Measurements from ENCODE around the gene RGR.

The RGR gene

GRCh38 chr10:84254552-84255478, 10.0 kb downstream of the RGR start:
- no peak overlapping the region for H2AK5ac ChIP-seq (ENCODE audit: low read length)
- no peak for DNase-seq
- no peak overlapping the region for H3K4ac ChIP-seq (ENCODE audit: low read depth, low read length)
- no peak overlapping the region for H3K4me3 ChIP-seq (ENCODE audit: low read length)
- H3K18ac ChIP-seq (ENCODE audit: low read length), result no peak overlapping the region
- H4K8ac ChIP-seq (ENCODE audit: low read depth, low read length), result no peak overlapping the region
- no peaks in the 10 kb centered on the region for H3K36me3 ChIP-seq (ENCODE audit: control insufficient read depth, insufficient read depth, low read length)
- peak overlapping the region; percentile 45 for H3K23ac ChIP-seq (ENCODE audit: low read length)
- no peak overlapping the region for H2BK15ac ChIP-seq (replicated peaks; ENCODE audit: low read depth)
- no peak overlapping the region for H4K5ac ChIP-seq (ENCODE audit: low read length)
- H3K4me1 ChIP-seq (ENCODE audit: control insufficient read depth, low read depth, low read length), result no peaks in the 10 kb centered on the region
- no peaks in the 10 kb centered on the region for H3K79me2 ChIP-seq (ENCODE audit: control insufficient read depth, insufficient read depth, low read length)
- no peak overlapping the region for H3K56ac ChIP-seq (ENCODE audit: low read length)
- H3K27ac ChIP-seq (ENCODE audit: low read depth, low read length), result no peak overlapping the region
- H3K27me3 ChIP-seq (ENCODE audit: insufficient read depth, low read length, poor library complexity), result no peaks in the 10 kb centered on the region
- H3K79me1 ChIP-seq (ENCODE audit: low read length), result no peaks in the 10 kb centered on the region
- WGBS (ENCODE audit: extremely low coverage, insufficient coverage, low lambda C conversion rate), result no CpG with 5 or more reads among the region's 10 CpGs
- no peak overlapping the region for H2BK120ac ChIP-seq (ENCODE audit: low read depth, low read length)
- no peak overlapping the region for H2BK5ac ChIP-seq (ENCODE audit: low read length)
- no peak overlapping the region for H3K4me2 ChIP-seq (ENCODE audit: low read length)
- no peak overlapping the region for H3K9ac ChIP-seq (ENCODE audit: low read length)

- no peaks in the 10 kb centered on the region for H3K4me1 ChIP-seq (ENCODE audit: control insufficient read depth, low read depth, low read length)
- H3K79me2 ChIP-seq (ENCODE audit: control insufficient read depth, insufficient read depth, low read length), result no peaks in the 10 kb centered on the region
- H2AK5ac ChIP-seq (ENCODE audit: low read length), result no peak overlapping the region
- H3K27ac ChIP-seq (ENCODE audit: low read depth, low read length), result no peak overlapping the region
- no peak overlapping the region for H3K18ac ChIP-seq (ENCODE audit: low read length)
- no peak overlapping the region for H2BK15ac ChIP-seq (replicated peaks; ENCODE audit: low read depth)
- WGBS (ENCODE audit: extremely low coverage, insufficient coverage, low lambda C conversion rate), result no CpG with 5 or more reads among the region's 35 CpGs
- H3K4ac ChIP-seq (ENCODE audit: low read depth, low read length), result no peak overlapping the region
- H2BK5ac ChIP-seq (ENCODE audit: low read length), result no peak overlapping the region
- H3K36me3 ChIP-seq (ENCODE audit: control insufficient read depth, insufficient read depth, low read length), result no peaks in the 10 kb centered on the region
- no peak overlapping the region for H2BK120ac ChIP-seq (ENCODE audit: low read depth, low read length)
- DNase-seq, result peak; percentile 75
- no peaks in the 10 kb centered on the region for H3K79me1 ChIP-seq (ENCODE audit: low read length)
- H4K5ac ChIP-seq (ENCODE audit: low read length), result no peak overlapping the region
- H3K56ac ChIP-seq (ENCODE audit: low read length), result peak overlapping the region; percentile 56
- H3K27me3 ChIP-seq (ENCODE audit: insufficient read depth, low read length, poor library complexity), result no peaks in the 10 kb centered on the region
- no peak overlapping the region for H3K4me2 ChIP-seq (ENCODE audit: low read length)
- H4K8ac ChIP-seq (ENCODE audit: low read depth, low read length), result no peak overlapping the region
- H3K4me3 ChIP-seq (ENCODE audit: low read length), result no peak overlapping the region
- no peak overlapping the region for H3K23ac ChIP-seq (ENCODE audit: low read length)
- no peak overlapping the region for H3K9ac ChIP-seq (ENCODE audit: low read length)
Measured at GRCh38 chr10:84256510-84257342, 11.9 kb downstream of the RGR start.

- H2BK120ac ChIP-seq (ENCODE audit: low read depth, low read length), result no peak overlapping the region
- no peak overlapping the region for H2BK15ac ChIP-seq (replicated peaks; ENCODE audit: low read depth)
- no peaks in the 10 kb centered on the region for H3K4me1 ChIP-seq (ENCODE audit: control insufficient read depth, low read depth, low read length)
- H3K9ac ChIP-seq (ENCODE audit: low read length), result no peak overlapping the region
- no peak overlapping the region for H3K56ac ChIP-seq (ENCODE audit: low read length)
- no CpG with 5 or more reads among the region's 15 CpGs for WGBS (ENCODE audit: extremely low coverage, insufficient coverage, low lambda C conversion rate)
- no peaks in the 10 kb centered on the region for H3K79me1 ChIP-seq (ENCODE audit: low read length)
- no peak overlapping the region for H3K4me3 ChIP-seq (ENCODE audit: low read length)
- no peak overlapping the region for H3K23ac ChIP-seq (ENCODE audit: low read length)
- H3K18ac ChIP-seq (ENCODE audit: low read length), result no peak overlapping the region
- no peak overlapping the region for H4K5ac ChIP-seq (ENCODE audit: low read length)
- H2BK5ac ChIP-seq (ENCODE audit: low read length), result no peak overlapping the region
- no peak overlapping the region for H2AK5ac ChIP-seq (ENCODE audit: low read length)
- H3K27me3 ChIP-seq (ENCODE audit: insufficient read depth, low read length, poor library complexity), result no peaks in the 10 kb centered on the region
- H3K27ac ChIP-seq (ENCODE audit: low read depth, low read length), result no peak overlapping the region
- no peaks in the 10 kb centered on the region for H3K79me2 ChIP-seq (ENCODE audit: control insufficient read depth, insufficient read depth, low read length)
- no peak for DNase-seq
- no peak overlapping the region for H3K4ac ChIP-seq (ENCODE audit: low read depth, low read length)
- H3K36me3 ChIP-seq (ENCODE audit: control insufficient read depth, insufficient read depth, low read length), result no peaks in the 10 kb centered on the region
- no peak overlapping the region for H4K8ac ChIP-seq (ENCODE audit: low read depth, low read length)
- no peak overlapping the region for H3K4me2 ChIP-seq (ENCODE audit: low read length)
Measured at GRCh38 chr10:84257343-84258020, 12.6 kb downstream of the RGR start.

DNA sequence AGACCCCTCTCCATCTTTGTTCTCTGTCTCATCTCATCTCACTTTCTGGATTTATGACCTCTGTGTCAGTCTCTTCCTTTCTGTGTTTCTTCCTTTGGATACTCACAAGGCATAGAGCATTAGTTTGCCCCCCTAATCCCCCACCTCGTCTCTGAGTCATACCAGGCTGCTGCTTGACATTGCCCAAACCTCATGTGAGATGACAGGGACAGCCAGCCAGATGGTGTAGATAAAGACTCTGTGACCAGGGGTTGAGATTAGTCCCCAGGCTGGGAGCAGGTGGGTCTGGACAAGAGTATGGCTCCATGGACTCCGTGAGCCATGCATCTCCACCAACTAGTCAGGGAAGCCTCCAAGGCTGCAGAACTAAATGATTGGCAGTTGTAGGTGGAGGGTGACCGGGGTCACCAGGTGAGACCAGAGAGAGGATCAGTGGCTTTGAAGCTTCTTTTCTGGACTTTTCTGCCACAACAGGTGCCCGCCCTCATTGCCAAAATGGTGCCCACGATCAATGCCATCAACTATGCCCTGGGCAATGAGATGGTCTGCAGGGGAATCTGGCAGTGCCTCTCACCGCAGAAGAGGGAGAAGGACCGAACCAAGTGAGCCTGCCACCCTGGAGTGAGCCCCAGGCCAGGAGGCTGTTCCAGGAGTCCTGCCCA, 13.3 kb downstream of the RGR start:
- H3K4me2 ChIP-seq (ENCODE audit: low read length), result no peak overlapping the region
- no peak overlapping the region for H3K27ac ChIP-seq (ENCODE audit: low read depth, low read length)
- H3K18ac ChIP-seq (ENCODE audit: low read length), result no peak overlapping the region
- no peak overlapping the region for H4K5ac ChIP-seq (ENCODE audit: low read length)
- H3K36me3 ChIP-seq (ENCODE audit: control insufficient read depth, insufficient read depth, low read length), result no peaks in the 10 kb centered on the region
- H2AK5ac ChIP-seq (ENCODE audit: low read length), result no peak overlapping the region
- no peak overlapping the region for H3K9ac ChIP-seq (ENCODE audit: low read length)
- no peak for DNase-seq
- no CpG with 5 or more reads among the region's 7 CpGs for WGBS (ENCODE audit: extremely low coverage, insufficient coverage, low lambda C conversion rate)
- H3K4me1 ChIP-seq (ENCODE audit: control insufficient read depth, low read depth, low read length), result no peaks in the 10 kb centered on the region
- H2BK120ac ChIP-seq (ENCODE audit: low read depth, low read length), result no peak overlapping the region
- H3K27me3 ChIP-seq (ENCODE audit: insufficient read depth, low read length, poor library complexity), result no peaks in the 10 kb centered on the region
- no peak overlapping the region for H3K23ac ChIP-seq (ENCODE audit: low read length)
- H2BK5ac ChIP-seq (ENCODE audit: low read length), result no peak overlapping the region
- H4K8ac ChIP-seq (ENCODE audit: low read depth, low read length), result no peak overlapping the region
- H3K79me2 ChIP-seq (ENCODE audit: control insufficient read depth, insufficient read depth, low read length), result no peaks in the 10 kb centered on the region
- H3K79me1 ChIP-seq (ENCODE audit: low read length), result no peaks in the 10 kb centered on the region
- H2BK15ac ChIP-seq (replicated peaks; ENCODE audit: low read depth), result no peak overlapping the region
- H3K4ac ChIP-seq (ENCODE audit: low read depth, low read length), result no peak overlapping the region
- no peak overlapping the region for H3K56ac ChIP-seq (ENCODE audit: low read length)
- H3K4me3 ChIP-seq (ENCODE audit: low read length), result no peak overlapping the region

DNA sequence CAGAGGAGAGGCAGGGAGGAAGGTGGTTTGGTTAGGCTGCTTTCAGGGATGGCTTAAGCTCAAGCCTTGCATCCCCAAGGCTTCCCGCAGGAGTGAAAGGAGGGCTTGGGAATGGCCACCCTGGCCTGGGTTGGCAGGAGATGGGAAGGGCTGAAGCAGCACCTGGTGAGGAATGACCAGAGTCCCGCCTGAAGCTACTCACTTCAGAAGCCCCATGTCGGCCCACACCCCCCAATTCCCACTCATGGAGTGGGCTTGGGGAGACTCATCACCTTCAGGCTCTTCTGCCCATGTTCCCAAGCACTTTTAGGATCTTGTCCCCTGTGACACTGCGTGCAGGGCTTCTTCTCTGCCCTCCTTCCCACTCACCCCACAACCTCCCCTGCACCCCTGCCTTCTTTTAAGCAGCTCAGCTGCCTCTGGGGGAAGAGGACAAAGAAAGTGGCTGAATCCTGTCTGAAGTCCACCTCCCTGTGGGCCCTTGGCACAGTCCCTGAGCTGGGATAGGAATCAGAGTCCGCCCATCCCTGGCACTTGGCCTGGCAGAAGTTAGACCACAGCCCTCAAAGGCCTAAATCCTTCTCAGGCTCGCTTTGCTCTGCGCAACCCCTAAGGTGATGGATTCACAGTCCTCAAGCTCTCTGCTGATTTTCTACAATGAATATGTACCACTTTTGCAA, 16.5 kb downstream of the RGR start:
- Histone ChIP-seq H3K27me3 (ENCODE audit: insufficient read depth, low read length, poor library complexity) (no peaks in the 10 kb centered on the region), H2AK5ac (ENCODE audit: low read length) (no peak overlapping the region), H3K4ac (ENCODE audit: low read depth, low read length) (no peak overlapping the region), H4K5ac (ENCODE audit: low read length) (no peak overlapping the region), H3K4me3 (ENCODE audit: low read length) (no peak overlapping the region), H3K79me2 (ENCODE audit: control insufficient read depth, insufficient read depth, low read length) (no peaks in the 10 kb centered on the region), H2BK15ac (replicated peaks; ENCODE audit: low read depth) (no peak overlapping the region), H2BK5ac (ENCODE audit: low read length) (no peak overlapping the region), H3K4me2 (ENCODE audit: low read length) (no peak overlapping the region), H3K9ac (ENCODE audit: low read length) (no peak overlapping the region), H4K8ac (ENCODE audit: low read depth, low read length) (no peak overlapping the region), H3K23ac (ENCODE audit: low read length) (no peak overlapping the region), H3K18ac (ENCODE audit: low read length) (no peak overlapping the region), H3K56ac (ENCODE audit: low read length) (no peak overlapping the region), H3K4me1 (ENCODE audit: control insufficient read depth, low read depth, low read length) (no peaks in the 10 kb centered on the region), H3K79me1 (ENCODE audit: low read length) (no peaks in the 10 kb centered on the region), H2BK120ac (ENCODE audit: low read depth, low read length) (no peak overlapping the region), H3K36me3 (ENCODE audit: control insufficient read depth, insufficient read depth, low read length) (no peaks in the 10 kb centered on the region), H3K27ac (ENCODE audit: low read depth, low read length) (no peak overlapping the region)
- DNase-seq, result no peak
- WGBS (ENCODE audit: extremely low coverage, insufficient coverage, low lambda C conversion rate), result no CpG with 5 or more reads among the region's 7 CpGs

Data from mesendoderm (in vitro differentiated cells).